Neuronal stem cell (in vitro differentiated cells): ENCODE data around the gene COA1.

ENCODE experiments used
- DNase-seq: peaks from one replicate; pipeline ENCODE4 v3.0.0-alpha.2; 2013; ENCODE audit warnings: low spot score
- H2AFZ ChIP-seq: one replicate; pipeline ENCODE4 v1.6.1; 2013; ENCODE audit warnings: mild to moderate bottlenecking, low read length, inconsistent platforms
- H2AK5ac ChIP-seq: 2 replicates; pipeline ENCODE4 v1.6.1; 2013; ENCODE audit warnings: low read depth, mild to moderate bottlenecking, inconsistent platforms, low read length, moderate library complexity, mixed read lengths
- H2BK120ac ChIP-seq: 2 replicates; pipeline ENCODE4 v1.6.1; 2013; ENCODE audit warnings: low read depth, mild to moderate bottlenecking, inconsistent platforms, low read length, moderate library complexity, mixed read lengths
- H2BK12ac ChIP-seq: one replicate; pipeline ENCODE4 v1.6.1; 2013; ENCODE audit warnings: low read length, inconsistent platforms
- H2BK15ac ChIP-seq: 2 replicates; pipeline ENCODE4 v1.6.1; 2013; ENCODE audit warnings: mild to moderate bottlenecking, low read length, inconsistent platforms, mixed read lengths
- H2BK5ac ChIP-seq: one replicate; pipeline ENCODE4 v1.6.1; 2013; ENCODE audit warnings: inconsistent platforms, mild to moderate bottlenecking, low read length, moderate library complexity
- H3K14ac ChIP-seq: one replicate; pipeline ENCODE4 v1.6.1; 2013; ENCODE audit warnings: low read length, inconsistent platforms
- H3K18ac ChIP-seq: 2 replicates; pipeline ENCODE4 v1.6.1; 2013; ENCODE audit warnings: low read length, inconsistent platforms
- H3K23ac ChIP-seq: 2 replicates; pipeline ENCODE4 v1.6.1; 2013; ENCODE audit warnings: low read depth, mild to moderate bottlenecking, mixed read lengths, low read length, inconsistent platforms; ENCODE audit not compliant: poor library complexity
- H3K27ac ChIP-seq: replicated peaks from 3 replicates; pipeline ENCODE4 v1.5.1; 2013; ENCODE audit warnings: low read length, inconsistent platforms
- H3K27me3 ChIP-seq, 3 experiments: 2 replicates each; pipeline ENCODE4 v1.6.1; 2013; ENCODE audit warnings: low read length in 3 of 3, mild to moderate bottlenecking in 2 of 3, inconsistent platforms in 1 of 3, low read depth in 1 of 3, mixed read lengths in 1 of 3, moderate library complexity in 1 of 3; ENCODE audit not compliant: control insufficient read depth in 3 of 3, insufficient read depth in 3 of 3
- H3K36me3 ChIP-seq, 2 donors: replicated peaks in 1 of 2; 2 replicates each; pipeline ENCODE4 v1.6.1; 2013; ENCODE audit warnings: low read length in 2 of 2; ENCODE audit not compliant: control insufficient read depth in 2 of 2, insufficient read depth in 2 of 2
- H3K4ac ChIP-seq: 2 replicates; pipeline ENCODE4 v1.6.1; 2013; ENCODE audit warnings: inconsistent platforms, mild to moderate bottlenecking, low read length, moderate library complexity
- H3K4me1 ChIP-seq, 2 donors: 1 replicate in 1 of 2; 2 replicates in 1 of 2; pipeline ENCODE4 v1.6.1; 2013; ENCODE audit warnings: low read length in 2 of 2, low read depth in 1 of 2; ENCODE audit not compliant: control insufficient read depth in 2 of 2, insufficient read depth in 1 of 2
- H3K4me2 ChIP-seq: one replicate; pipeline ENCODE4 v1.6.1; 2013; ENCODE audit warnings: mild to moderate bottlenecking, low read length, inconsistent platforms; ENCODE audit not compliant: insufficient read depth, poor library complexity, severe bottlenecking
- H3K4me3 ChIP-seq, 2 donors: 2 replicates each; pipeline ENCODE4 v1.5.1; 2013; ENCODE audit warnings: low read length in 2 of 2, mild to moderate bottlenecking in 2 of 2, inconsistent platforms in 1 of 2, moderate library complexity in 1 of 2
- H3K79me1 ChIP-seq: one replicate; pipeline ENCODE4 v1.6.1; 2013; ENCODE audit warnings: low read depth, mild to moderate bottlenecking, inconsistent platforms, low read length, moderate library complexity
- H3K9ac ChIP-seq: one replicate; pipeline ENCODE4 v1.6.1; 2013; ENCODE audit warnings: mild to moderate bottlenecking, low read depth, low read length, inconsistent platforms; ENCODE audit not compliant: poor library complexity
- H3K9me3 ChIP-seq, 2 donors: replicated peaks in 1 of 2; 2 replicates each; pipeline versions ENCODE3 to v1.6.1; 2013; ENCODE audit warnings: low read length in 2 of 2, mild to moderate bottlenecking in 2 of 2, inconsistent platforms in 1 of 2, low read depth in 1 of 2, mixed read lengths in 1 of 2, moderate library complexity in 1 of 2; ENCODE audit not compliant: control insufficient read depth in 2 of 2, insufficient read depth in 1 of 2
- H4K8ac ChIP-seq: one replicate; pipeline ENCODE4 v1.6.1; 2013; ENCODE audit warnings: low read depth, mild to moderate bottlenecking, inconsistent platforms, low read length, moderate library complexity
- H4K91ac ChIP-seq: one replicate; pipeline ENCODE4 v1.6.1; 2013; ENCODE audit warnings: low read length, low read depth, mild to moderate bottlenecking, inconsistent platforms; ENCODE audit not compliant: poor library complexity
- WGBS, 2 donors: extraction: QIAGEN DNeasy Blood & Tissue Kit; methylation state at CpG; one replicate each; pipeline ENCODE4 v1.1.7; 2013; ENCODE audit warnings: missing lambda C conversion rate in 2 of 2, mixed read lengths in 1 of 2; ENCODE audit not compliant: insufficient read length in 2 of 2, insufficient replicate concordance in 1 of 2; ENCODE audit errors: extremely low coverage in 2 of 2; 5-methylcytosine and 5-hydroxymethylcytosine counted together

Gene COA1

DNA sequence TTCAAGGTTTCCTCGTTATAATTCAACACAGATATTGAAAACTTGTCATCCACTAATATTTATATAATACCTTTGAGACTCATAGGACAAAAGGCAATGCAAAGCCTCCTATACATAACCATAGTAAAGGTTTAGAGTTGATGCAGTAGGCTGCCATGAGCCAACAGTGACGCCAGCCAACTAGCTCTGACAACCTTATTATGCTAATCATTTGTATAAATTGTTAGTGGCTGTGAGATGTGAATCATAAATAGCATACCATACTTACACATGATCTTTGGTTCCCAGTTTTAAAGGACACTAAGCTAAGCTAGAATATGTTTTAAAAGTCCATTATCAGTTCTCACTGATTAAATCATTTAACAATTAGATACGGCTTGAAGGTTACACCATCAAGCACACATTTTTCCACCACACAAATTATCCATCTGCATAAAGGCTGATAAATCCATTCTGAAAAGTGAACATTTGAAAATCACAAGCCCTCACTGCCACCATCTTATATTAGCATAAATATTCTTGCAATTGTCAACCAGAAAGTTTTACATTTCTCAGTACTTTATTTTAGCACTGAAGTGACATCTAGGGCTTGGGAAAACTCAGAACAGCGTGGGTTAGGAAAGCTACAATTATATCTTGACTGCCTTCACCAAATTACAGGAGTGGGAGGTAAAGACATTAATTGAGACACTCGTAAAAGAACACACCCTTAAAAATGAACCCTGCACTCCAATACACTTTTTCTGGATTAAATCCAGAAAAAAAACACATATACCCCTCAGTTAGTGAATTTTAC is 30.7 kb downstream of the COA1 start:
- H3K27me3 ChIP-seq: peaks cover 0 to 2% (median 0%) of the 10 kb centered on the region in 3 experiments
- H4K91ac ChIP-seq: no peak overlapping the region
- no CpG with 5 or more reads among the region's 5 CpGs for WGBS, 2 donors
- H3K4ac ChIP-seq: no peak overlapping the region
- H3K9me3 ChIP-seq: peaks cover 0 to 2% of the 10 kb centered on the region in 2 donors
- H2BK12ac ChIP-seq: no peak overlapping the region
- no peak overlapping the region for H3K23ac ChIP-seq
- no peak overlapping the region for H3K18ac ChIP-seq
- no peak overlapping the region for H2BK120ac ChIP-seq
- no peak overlapping the region for H3K9ac ChIP-seq
- H2AK5ac ChIP-seq: no peak overlapping the region
- peaks cover 0 to 2% of the 10 kb centered on the region in 2 donors for H3K4me1 ChIP-seq
- DNase-seq: no peak
- no peak overlapping the region for H3K14ac ChIP-seq
- no peak overlapping the region for H2BK5ac ChIP-seq
- peaks cover 3% of the 10 kb centered on the region for H3K79me1 ChIP-seq
- no peak overlapping the region for H2BK15ac ChIP-seq
- H3K4me2 ChIP-seq: no peak overlapping the region
- no peaks in the 10 kb centered on the region for H3K36me3 ChIP-seq
- no peak overlapping the region for H3K4me3 ChIP-seq
- no peak overlapping the region for H4K8ac ChIP-seq
- H3K27ac ChIP-seq: no peak overlapping the region
- no peak overlapping the region for H2AFZ ChIP-seq

DNA sequence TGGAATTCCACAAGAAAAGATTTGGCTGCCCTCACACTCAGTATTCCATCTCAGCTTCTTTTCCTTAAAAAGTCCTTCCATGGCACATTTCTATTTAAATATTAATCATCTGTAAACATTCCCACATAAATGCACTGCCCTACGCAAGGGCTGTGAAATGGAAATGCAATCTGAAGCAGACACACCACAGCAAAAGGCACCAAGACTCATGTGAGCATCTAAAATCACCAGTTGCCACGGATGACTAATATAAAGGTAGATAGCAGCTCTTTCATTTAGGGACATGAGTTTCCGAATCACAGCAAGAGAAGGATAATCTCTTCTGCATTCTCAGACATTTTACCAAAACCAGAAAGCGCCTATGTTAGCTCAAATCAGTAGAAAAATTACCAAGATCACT is 31.6 kb downstream of the COA1 start:
- no CpG with 5 or more reads among the region's 4 CpGs for WGBS, 2 donors
- no peak overlapping the region for H3K23ac ChIP-seq
- peaks cover 0 to 2% of the 10 kb centered on the region in 2 donors for H3K4me1 ChIP-seq
- H3K36me3 ChIP-seq: no peaks in the 10 kb centered on the region
- H2BK5ac ChIP-seq: no peak overlapping the region
- no peak overlapping the region for H4K91ac ChIP-seq
- no peak overlapping the region for H2AFZ ChIP-seq
- H2BK12ac ChIP-seq: no peak overlapping the region
- H3K14ac ChIP-seq: no peak overlapping the region
- H2BK15ac ChIP-seq: no peak overlapping the region
- no peak overlapping the region for H2BK120ac ChIP-seq
- peaks cover 3% of the 10 kb centered on the region for H3K79me1 ChIP-seq
- H2AK5ac ChIP-seq: no peak overlapping the region
- DNase-seq: no peak
- no peak overlapping the region for H3K4ac ChIP-seq
- no peak overlapping the region for H3K4me2 ChIP-seq
- H3K27ac ChIP-seq: no peak overlapping the region
- H3K18ac ChIP-seq: no peak overlapping the region
- H3K4me3 ChIP-seq: no peak overlapping the region
- no peak overlapping the region for H4K8ac ChIP-seq
- no peak overlapping the region for H3K9ac ChIP-seq
- H3K27me3 ChIP-seq: peaks cover 0 to 2% (median 0%) of the 10 kb centered on the region in 3 experiments
- no peaks in the 10 kb centered on the region for H3K9me3 ChIP-seq

DNA sequence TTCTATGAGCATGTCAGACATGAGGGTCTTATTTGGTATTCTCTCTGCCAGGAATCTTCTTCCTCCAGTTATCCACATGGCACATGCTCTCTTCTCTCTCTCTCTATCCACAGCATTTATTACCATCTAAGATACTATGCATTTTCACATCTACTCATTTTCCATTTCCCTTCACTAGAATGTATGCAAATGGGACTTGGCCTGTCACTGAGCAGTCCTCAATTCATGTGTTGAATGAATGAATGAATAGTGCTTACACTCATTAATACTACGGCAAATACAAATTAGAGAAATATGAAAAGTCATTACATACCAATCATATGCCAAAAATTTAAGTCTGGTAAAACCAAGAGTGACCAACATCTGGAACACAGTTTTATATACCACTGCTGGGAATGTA is 34.0 kb downstream of the COA1 start:
- no peak overlapping the region for H4K8ac ChIP-seq
- H3K4me2 ChIP-seq: no peak overlapping the region
- whole genome bisulfite sequencing, 2 donors: no CpG with 5 or more reads among the region's 1 CpG
- H3K36me3 ChIP-seq: no peaks in the 10 kb centered on the region
- no peak overlapping the region for H2BK120ac ChIP-seq
- H3K14ac ChIP-seq: no peak overlapping the region
- no peak overlapping the region for H3K23ac ChIP-seq
- peaks cover 0 to 4% of the 10 kb centered on the region in 2 donors for H3K9me3 ChIP-seq
- peaks cover 0 to 2% of the 10 kb centered on the region in 2 donors for H3K4me1 ChIP-seq
- no peak overlapping the region for H3K4ac ChIP-seq
- no peak overlapping the region for H3K4me3 ChIP-seq
- H3K79me1 ChIP-seq: peaks cover 10% of the 10 kb centered on the region
- peaks cover 0 to 2% (median 0%) of the 10 kb centered on the region in 3 experiments for H3K27me3 ChIP-seq
- no peak overlapping the region for H2AFZ ChIP-seq
- no peak overlapping the region for H2AK5ac ChIP-seq
- H2BK12ac ChIP-seq: no peak overlapping the region
- H2BK5ac ChIP-seq: no peak overlapping the region
- no peak overlapping the region for H2BK15ac ChIP-seq
- no peak overlapping the region for H3K18ac ChIP-seq
- no peak overlapping the region for H3K27ac ChIP-seq
- DNase-seq: no peak
- no peak overlapping the region for H3K9ac ChIP-seq
- H4K91ac ChIP-seq: no peak overlapping the region

DNA sequence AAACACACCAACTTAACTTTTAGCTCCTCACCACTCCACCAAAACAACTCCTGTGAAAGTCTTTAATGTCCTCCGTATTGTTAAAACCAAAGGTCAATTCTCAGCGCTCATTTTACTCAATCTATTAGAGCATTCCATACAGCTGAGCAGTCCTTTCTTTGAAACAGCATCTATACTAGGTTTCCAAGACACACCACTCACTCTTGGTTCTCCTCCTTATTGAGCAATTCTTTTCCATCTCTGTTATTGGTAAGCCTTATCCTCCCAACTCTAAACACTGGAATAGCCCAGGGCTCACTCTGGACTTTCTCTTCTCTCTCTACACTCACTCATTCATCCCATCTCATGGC is 34.9 kb downstream of the COA1 start:
- Histone ChIP-seq H4K91ac (no peak overlapping the region), H3K18ac (no peak overlapping the region)

More for the DNA sequence above, 34.9 kb downstream of the COA1 start:
- H3K79me1 ChIP-seq: peaks cover 10% of the 10 kb centered on the region
- peaks cover 0 to 4% of the 10 kb centered on the region in 2 donors for H3K9me3 ChIP-seq
- WGBS, 2 donors: no CpG with 5 or more reads among the region's 2 CpGs
- H2BK5ac ChIP-seq: no peak overlapping the region
- DNase-seq: no peak
- no peak overlapping the region for H2BK15ac ChIP-seq
- no peak overlapping the region for H2AK5ac ChIP-seq
- H3K23ac ChIP-seq: no peak overlapping the region
- H3K4me3 ChIP-seq: no peak overlapping the region
- H3K14ac ChIP-seq: no peak overlapping the region
- H2BK12ac ChIP-seq: no peak overlapping the region
- no peak overlapping the region for H2BK120ac ChIP-seq
- H3K4me1 ChIP-seq: peaks cover 0 to 2% of the 10 kb centered on the region in 2 donors
- no peak overlapping the region for H4K8ac ChIP-seq
- no peak overlapping the region for H3K27ac ChIP-seq
- no peaks in the 10 kb centered on the region for H3K36me3 ChIP-seq
- no peak overlapping the region for H3K4me2 ChIP-seq
- no peak overlapping the region for H2AFZ ChIP-seq
- H3K4ac ChIP-seq: no peak overlapping the region
- H3K27me3 ChIP-seq: peaks cover 0 to 2% (median 0%) of the 10 kb centered on the region in 3 experiments
- H3K9ac ChIP-seq: no peak overlapping the region
